Stimulated activated effector memory CD8-positive, alpha-beta T cell treated with anti-CD3 and anti-CD28 coated beads, Interleukin-12 subunit alpha, Interleukin-12 subunit beta, amount 100 ng/mL, for 72 hours (primary cell): ENCODE measurements around the gene ARHGAP6.
"Not testable (repeated sequence)": the region's sequence is repeated elsewhere in the genome, so short reads cannot be mapped to it uniquely, and the experiment has no call there.

Experiments
- ATAC-seq: fragments of 150-1000 bp; cut with Tn5 transposase; 2 replicates; pipeline ENCODE4 v1.10.0; 2021
- DNase-seq, 2 donors: peaks; one replicate each; pipeline ENCODE4 v3.0.0; 2021 to 2022; ENCODE audit warnings: low spot score in 2 of 2
- H3K27ac Mint-ChIP-seq: one replicate; pipeline ENCODE4 v1.8.0; 2022; ENCODE audit warnings: mild to moderate bottlenecking, mixed read lengths
- H3K36me3 Mint-ChIP-seq: one replicate; pipeline ENCODE4 v1.8.0; 2022; ENCODE audit warnings: mild to moderate bottlenecking, mixed read lengths
- H3K4me1 Mint-ChIP-seq: one replicate; pipeline ENCODE4 v1.8.0; 2022; ENCODE audit warnings: mixed read lengths
- H3K4me3 Mint-ChIP-seq: one replicate; pipeline ENCODE4 v1.8.0; 2022; ENCODE audit warnings: mild to moderate bottlenecking, mixed read lengths
- H3K9me3 Mint-ChIP-seq: one replicate; pipeline ENCODE4 v1.8.0; 2022; ENCODE audit warnings: mixed read lengths

Gene ARHGAP6

GRCh38 chrX:11376163-11376562, 289.6 kb downstream of the ARHGAP6 start:
- no peaks in the 10 kb centered on the region for H3K4me1 Mint-ChIP-seq
- DNase-seq, result no peak
- no peak overlapping the region for H3K27ac Mint-ChIP-seq
- H3K9me3 Mint-ChIP-seq, result peaks cover 9% of the 10 kb centered on the region
- no peak for ATAC-seq
- H3K36me3 Mint-ChIP-seq, result no peaks in the 10 kb centered on the region
- no peak overlapping the region for H3K4me3 Mint-ChIP-seq

- Mint-ChIP-seq H3K36me3 (no peaks in the 10 kb centered on the region), H3K4me1 (no peaks in the 10 kb centered on the region), H3K4me3 (no peak overlapping the region), H3K27ac (no peak overlapping the region), H3K9me3 (peaks cover 9% of the 10 kb centered on the region)
- DNase-seq (no peak), ATAC-seq (no peak)
These were observed 290.1 kb downstream of the ARHGAP6 start for GRCh38 chrX:11375614-11376119.

- Mint-ChIP-seq H3K9me3 (peaks cover 11% of the 10 kb centered on the region), H3K4me3 (no peak overlapping the region), H3K4me1 (no peaks in the 10 kb centered on the region), H3K36me3 (no peaks in the 10 kb centered on the region), H3K27ac (no peak overlapping the region)
- ATAC-seq (no peak), DNase-seq (no peak)
These were observed 291.1 kb downstream of the ARHGAP6 start for GRCh38 chrX:11374570-11374969.

- Mint-ChIP-seq H3K27ac (no peak overlapping the region), H3K4me1 (no peaks in the 10 kb centered on the region), H3K36me3 (no peaks in the 10 kb centered on the region), H3K4me3 (no peak overlapping the region), H3K9me3 (peaks cover 7% of the 10 kb centered on the region)
- ATAC-seq, result no peak
- DNase-seq, result no peak
These were observed 294.6 kb downstream of the ARHGAP6 start for GRCh38 chrX:11371106-11371505.

GRCh38 chrX:11367609-11368430, 297.9 kb downstream of the ARHGAP6 start:
- Mint-ChIP-seq H3K4me3 (no peak overlapping the region), H3K27ac (no peak overlapping the region), H3K9me3 (peaks cover 3% of the 10 kb centered on the region), H3K36me3 (no peaks in the 10 kb centered on the region), H3K4me1 (no peaks in the 10 kb centered on the region)
- DNase-seq, result no peak
- ATAC-seq, result no peak

- H3K9me3 Mint-ChIP-seq, result peaks cover 3% of the 10 kb centered on the region
- no peak for DNase-seq
- no peaks in the 10 kb centered on the region for H3K4me1 Mint-ChIP-seq
- no peak overlapping the region for H3K27ac Mint-ChIP-seq
- H3K4me3 Mint-ChIP-seq, result no peak overlapping the region
- no peak for ATAC-seq
- H3K36me3 Mint-ChIP-seq, result no peaks in the 10 kb centered on the region
These were observed 298.6 kb downstream of the ARHGAP6 start for GRCh38 chrX:11366998-11367595.

GRCh38 chrX:11365426-11365825, 300.3 kb downstream of the ARHGAP6 start:
- DNase-seq (no peak), ATAC-seq (no peak)
- H3K4me3 Mint-ChIP-seq, result no peak overlapping the region
- no peaks in the 10 kb centered on the region for H3K4me1 Mint-ChIP-seq
- H3K27ac Mint-ChIP-seq, result no peak overlapping the region
- peaks cover 3% of the 10 kb centered on the region for H3K9me3 Mint-ChIP-seq
- no peaks in the 10 kb centered on the region for H3K36me3 Mint-ChIP-seq

- H3K36me3 Mint-ChIP-seq, result no peaks in the 10 kb centered on the region
- no peak overlapping the region for H3K4me3 Mint-ChIP-seq
- H3K4me1 Mint-ChIP-seq, result no peaks in the 10 kb centered on the region
- peaks cover 3% of the 10 kb centered on the region for H3K9me3 Mint-ChIP-seq
- ATAC-seq (no peak), DNase-seq (no peak)
- H3K27ac Mint-ChIP-seq, result no peak overlapping the region
These were observed 300.9 kb downstream of the ARHGAP6 start for GRCh38 chrX:11364835-11365234.

- not testable (repeated sequence) for ATAC-seq, H3K27ac Mint-ChIP-seq, H3K36me3 Mint-ChIP-seq, H3K9me3 Mint-ChIP-seq, H3K4me3 Mint-ChIP-seq, H3K4me1 Mint-ChIP-seq, DNase-seq
These were observed 301.9 kb downstream of the ARHGAP6 start for GRCh38 chrX:11363825-11364224.

- Mint-ChIP-seq H3K27ac (no peak overlapping the region), H3K36me3 (no peaks in the 10 kb centered on the region), H3K9me3 (no peaks in the 10 kb centered on the region), H3K4me1 (no peaks in the 10 kb centered on the region), H3K4me3 (no peak overlapping the region)
- DNase-seq, result no peak
- no peak for ATAC-seq
These were observed 302.6 kb downstream of the ARHGAP6 start for GRCh38 chrX:11363069-11363594.

- not testable (repeated sequence) for H3K27ac Mint-ChIP-seq, H3K4me3 Mint-ChIP-seq, DNase-seq, H3K36me3 Mint-ChIP-seq, ATAC-seq, H3K4me1 Mint-ChIP-seq, H3K9me3 Mint-ChIP-seq
These were observed 304.1 kb downstream of the ARHGAP6 start for GRCh38 chrX:11361666-11362065.

GRCh38 chrX:11355944-11356343, 309.8 kb downstream of the ARHGAP6 start:
- not testable (repeated sequence) for H3K9me3 Mint-ChIP-seq, H3K36me3 Mint-ChIP-seq, H3K4me3 Mint-ChIP-seq, DNase-seq, ATAC-seq, H3K27ac Mint-ChIP-seq, H3K4me1 Mint-ChIP-seq

GRCh38 chrX:11355259-11355909, 310.3 kb downstream of the ARHGAP6 start:
- Mint-ChIP-seq H3K9me3 (no peaks in the 10 kb centered on the region), H3K36me3 (no peaks in the 10 kb centered on the region), H3K4me3 (no peak overlapping the region), H3K4me1 (no peaks in the 10 kb centered on the region), H3K27ac (no peak overlapping the region)
- DNase-seq (no peak), ATAC-seq (no peak)

GRCh38 chrX:11352296-11352741, 313.4 kb downstream of the ARHGAP6 start:
- no peaks in the 10 kb centered on the region for H3K9me3 Mint-ChIP-seq
- ATAC-seq (no peak), DNase-seq (no peak)
- H3K4me1 Mint-ChIP-seq, result no peaks in the 10 kb centered on the region
- no peak overlapping the region for H3K4me3 Mint-ChIP-seq
- no peak overlapping the region for H3K27ac Mint-ChIP-seq
- H3K36me3 Mint-ChIP-seq, result no peaks in the 10 kb centered on the region
